ENCODE data around the gene TSPAN10. TPM values are rescaled to one million over a fixed set of nuclear protein-coding genes. Genes with fewer than 3 reads are reported as not detected.

TSPAN10 gene
- total RNA-seq, 1 donor from 2014 or later, result 2.3 TPM

DNA sequence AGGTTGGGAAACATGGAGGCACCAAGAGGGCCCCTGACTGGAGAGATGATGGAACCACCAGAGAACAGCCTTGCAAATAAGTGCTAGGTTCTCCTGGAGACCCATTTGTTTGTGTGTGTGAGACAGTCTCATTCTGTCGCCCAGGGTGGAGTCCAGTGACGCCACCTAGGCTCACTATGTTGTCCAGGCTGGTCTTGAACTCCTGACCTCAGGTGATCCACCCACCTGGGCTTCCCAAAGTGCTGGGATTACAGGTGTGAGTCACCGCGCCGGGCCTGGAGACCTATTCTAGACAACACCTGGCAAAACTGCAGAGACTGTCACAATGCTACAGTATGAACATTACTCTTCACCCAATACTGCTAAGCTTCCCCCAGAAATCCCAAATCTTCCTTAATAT is 1.6 kb upstream of the TSPAN10 start:
- no peak for DNase-seq (ENCODE audit: low read depth)

DNA sequence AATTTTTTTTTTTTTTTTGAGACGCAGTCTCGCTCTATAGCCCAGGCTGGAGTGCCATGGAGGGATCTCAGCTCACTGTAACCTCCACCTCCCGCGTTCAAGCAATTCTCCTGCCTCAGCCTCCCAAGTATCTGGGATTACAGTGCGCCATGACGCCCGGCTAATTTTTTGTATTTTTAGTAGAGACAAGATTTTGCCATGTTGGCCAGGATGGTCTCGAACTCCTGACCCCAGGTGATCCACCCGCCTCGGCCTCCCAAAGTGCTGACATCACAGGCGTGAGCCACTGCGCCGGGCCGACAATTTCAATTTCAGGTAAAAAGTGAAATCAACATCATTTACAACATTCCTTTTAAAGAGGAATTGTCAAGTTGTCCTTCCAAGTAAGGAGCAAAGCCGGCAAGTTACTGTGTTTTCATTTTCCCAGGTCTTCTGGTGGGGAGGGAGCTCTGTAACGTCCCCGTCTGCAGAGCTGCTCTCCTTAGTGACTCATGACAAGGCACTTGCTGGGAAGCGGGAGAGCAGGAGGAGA is 957 bp upstream of the TSPAN10 start:
- peak; percentile 57 for DNase-seq (ENCODE audit: low read depth)

DNA sequence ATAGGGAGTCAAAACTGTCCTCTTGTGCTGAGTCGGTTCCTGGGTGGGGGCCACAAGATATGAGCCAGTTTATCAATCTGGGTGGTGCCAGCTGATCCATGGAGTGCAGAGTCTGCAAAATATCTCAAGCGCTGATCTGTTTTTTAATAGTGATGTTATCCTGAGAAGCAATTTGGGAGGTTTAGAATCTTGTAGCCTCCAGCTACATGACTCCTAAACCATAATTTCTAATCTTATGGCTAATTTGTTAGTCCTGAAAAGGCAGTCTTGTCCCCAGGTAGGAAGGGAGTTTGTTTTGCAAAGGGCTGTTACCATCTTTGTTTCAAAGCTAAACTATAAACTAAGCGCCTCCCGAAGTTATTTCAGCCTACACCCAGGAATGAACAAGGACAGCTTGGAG is 1.7 kb downstream of the TSPAN10 start:
- no peak for DNase-seq (ENCODE audit: low read depth)

DNA sequence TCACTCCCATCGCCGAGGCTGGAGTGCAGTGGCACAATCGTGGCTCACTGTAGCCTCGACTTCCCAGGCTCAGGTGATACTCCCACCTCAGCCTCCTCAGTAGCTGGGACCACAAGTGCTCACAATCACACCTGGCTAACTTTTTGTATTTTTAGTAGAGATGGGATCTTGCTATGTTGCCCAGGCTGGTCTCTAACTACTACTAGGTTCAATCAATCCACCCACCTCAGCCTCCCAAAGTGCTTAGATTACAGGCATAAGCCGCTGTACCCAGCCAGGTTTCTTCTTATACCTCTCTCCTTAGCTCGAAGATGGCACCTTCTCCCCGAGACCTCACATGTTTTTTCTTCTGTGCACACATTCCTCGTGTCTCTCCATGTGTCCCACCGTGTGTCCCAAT is 3.0 kb downstream of the TSPAN10 start:
- no peak for DNase-seq (ENCODE audit: low read depth)

DNA sequence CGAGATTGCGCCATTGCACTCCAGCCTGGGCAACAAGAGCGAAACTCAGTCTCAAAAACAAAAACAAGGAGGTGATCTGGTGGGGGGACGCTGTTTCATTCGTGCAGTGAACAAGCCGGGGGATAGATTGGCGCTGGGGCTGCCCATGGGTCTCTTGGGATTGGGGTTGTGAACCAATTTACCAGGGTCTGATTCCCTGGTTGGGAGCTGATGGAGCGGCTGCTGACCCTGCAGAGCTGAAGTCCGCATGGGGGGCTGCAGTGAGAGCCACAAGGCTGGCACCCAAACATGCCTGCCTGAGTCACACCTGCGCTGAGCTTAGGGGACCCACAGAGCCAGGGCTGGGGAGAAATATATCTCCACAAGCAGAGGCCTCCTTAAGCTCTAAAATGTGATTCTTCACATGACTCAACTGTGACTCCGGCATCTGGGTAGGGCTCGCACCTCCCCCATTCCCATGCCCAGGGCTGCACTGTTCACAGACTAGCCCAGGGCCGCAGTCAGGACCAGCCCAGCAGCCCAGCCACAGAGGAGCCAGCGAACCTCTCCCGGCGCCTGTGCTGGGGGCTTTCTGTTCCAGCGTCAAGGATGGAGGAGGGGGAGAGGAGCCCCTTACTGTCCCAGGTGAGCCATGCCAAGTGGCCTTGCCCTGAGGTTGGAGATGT is 5.0 kb downstream of the TSPAN10 start:
- DNase-seq (ENCODE audit: low read depth), result peak; percentile 39

DNA sequence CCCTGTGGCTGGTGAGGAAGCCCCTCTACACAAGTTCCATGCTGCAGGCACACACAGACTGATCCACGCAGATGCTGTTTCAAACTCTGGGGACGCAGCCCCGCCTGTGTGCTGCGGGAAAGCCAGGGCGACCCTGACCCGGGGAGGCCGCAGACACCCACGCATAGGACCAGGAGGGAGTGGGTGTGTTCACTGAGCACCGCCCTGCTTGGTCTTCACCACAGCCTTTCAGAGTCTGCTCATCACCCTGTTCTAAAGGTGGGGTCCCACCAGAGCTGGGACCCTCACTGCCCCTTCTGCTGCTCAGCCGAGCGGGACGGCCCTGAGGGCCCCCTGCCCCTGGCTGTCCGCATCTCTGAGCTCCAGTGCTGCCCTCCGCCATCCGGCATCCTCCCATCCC is 7.5 kb downstream of the TSPAN10 start:
- no peak for DNase-seq (ENCODE audit: low read depth)

DNA sequence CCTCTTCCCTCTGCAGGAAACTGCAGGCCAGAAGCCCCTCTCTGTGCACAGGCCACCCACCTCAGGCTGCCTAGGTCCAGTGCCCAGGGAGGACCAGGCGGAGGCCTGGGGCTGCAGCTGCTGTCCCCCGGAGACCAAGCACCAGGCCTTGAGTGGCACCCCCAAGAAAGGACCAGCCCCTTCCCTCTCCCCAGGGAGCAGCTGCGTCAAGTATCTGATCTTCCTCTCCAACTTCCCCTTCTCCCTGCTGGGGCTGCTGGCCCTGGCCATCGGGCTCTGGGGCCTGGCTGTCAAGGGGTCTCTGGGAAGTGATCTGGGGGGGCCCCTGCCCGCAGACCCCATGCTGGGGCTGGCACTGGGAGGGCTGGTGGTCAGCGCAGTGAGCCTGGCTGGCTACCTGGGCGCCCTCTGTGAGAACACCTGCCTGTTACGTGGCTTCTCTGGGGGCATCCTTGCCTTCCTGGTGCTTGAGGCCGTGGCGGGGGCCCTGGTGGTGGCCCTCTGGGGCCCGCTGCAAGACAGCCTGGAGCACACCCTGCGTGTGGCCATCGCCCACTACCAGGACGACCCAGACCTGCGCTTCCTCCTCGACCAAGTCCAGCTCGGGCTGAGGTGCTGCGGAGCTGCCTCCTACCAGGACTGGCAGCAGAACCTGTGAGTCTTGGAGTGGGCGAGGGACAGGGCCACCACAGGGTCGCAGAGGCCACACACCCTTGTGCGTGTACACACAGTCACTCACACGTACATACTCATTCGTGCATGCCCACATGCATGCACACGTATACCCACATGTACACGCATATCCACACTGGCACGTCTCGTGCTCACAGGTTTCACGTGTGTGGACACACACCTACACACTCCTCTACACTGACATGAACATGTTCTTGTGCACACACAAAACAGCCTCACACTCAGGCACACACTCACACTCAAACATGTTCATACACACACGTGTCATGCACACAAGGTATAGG is 8.3 kb downstream of the TSPAN10 start:
- DNase-seq (ENCODE audit: low read depth), result no peak

DNA sequence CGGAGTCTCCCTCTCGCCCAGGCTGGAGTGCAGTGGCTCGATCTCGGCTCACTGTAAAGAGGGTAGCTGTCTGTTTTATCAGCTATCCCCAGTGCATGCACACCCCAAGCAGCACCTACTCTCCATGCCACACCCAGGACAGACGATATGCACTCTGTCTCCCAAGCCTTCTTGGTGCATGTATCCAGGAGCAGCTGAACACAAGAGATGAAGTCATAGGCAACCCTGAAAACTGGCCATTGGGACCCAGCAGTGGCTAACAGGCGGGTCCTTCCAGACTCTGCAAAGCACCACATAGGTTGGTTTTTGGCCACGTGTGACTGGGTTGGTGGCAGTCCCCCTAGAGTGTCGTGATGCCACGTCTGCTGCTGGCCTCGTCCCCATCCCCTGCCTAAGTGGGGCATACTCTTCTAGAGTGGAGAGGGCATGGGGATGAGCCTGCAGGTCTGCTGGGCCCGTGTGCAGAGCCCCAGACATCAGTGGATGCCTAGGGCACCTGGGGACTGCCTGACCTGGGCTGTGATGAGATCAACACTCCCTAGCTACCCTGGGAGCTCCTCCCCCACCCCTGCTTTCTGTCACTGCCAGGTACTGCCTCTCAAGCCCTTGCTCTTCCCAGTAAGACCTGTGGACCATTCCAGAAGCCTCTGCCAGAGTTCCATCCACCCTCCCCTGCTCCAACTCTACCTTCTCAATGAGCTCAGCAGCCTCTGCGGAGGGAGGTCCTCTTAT is 10.0 kb downstream of the TSPAN10 start:
- no peak for DNase-seq (ENCODE audit: low read depth)

DNA sequence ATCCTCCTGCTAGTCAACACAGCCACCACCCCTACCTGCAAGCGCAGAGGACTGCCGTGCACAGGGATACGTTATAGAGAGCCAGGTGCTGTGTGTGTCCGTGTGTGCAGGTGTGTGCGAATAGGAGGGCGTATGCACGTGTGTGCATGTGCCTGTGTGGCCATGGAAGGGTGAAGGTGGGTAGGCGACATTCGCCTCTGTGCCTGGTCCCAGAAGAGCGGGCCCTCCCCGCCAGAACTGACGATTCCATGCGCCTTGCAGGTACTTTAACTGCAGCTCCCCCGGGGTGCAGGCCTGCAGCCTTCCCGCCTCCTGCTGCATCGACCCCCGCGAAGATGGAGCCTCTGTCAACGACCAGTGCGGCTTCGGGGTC is 10.6 kb downstream of the TSPAN10 start:
- DNase-seq (ENCODE audit: low read depth), result no peak

DNA sequence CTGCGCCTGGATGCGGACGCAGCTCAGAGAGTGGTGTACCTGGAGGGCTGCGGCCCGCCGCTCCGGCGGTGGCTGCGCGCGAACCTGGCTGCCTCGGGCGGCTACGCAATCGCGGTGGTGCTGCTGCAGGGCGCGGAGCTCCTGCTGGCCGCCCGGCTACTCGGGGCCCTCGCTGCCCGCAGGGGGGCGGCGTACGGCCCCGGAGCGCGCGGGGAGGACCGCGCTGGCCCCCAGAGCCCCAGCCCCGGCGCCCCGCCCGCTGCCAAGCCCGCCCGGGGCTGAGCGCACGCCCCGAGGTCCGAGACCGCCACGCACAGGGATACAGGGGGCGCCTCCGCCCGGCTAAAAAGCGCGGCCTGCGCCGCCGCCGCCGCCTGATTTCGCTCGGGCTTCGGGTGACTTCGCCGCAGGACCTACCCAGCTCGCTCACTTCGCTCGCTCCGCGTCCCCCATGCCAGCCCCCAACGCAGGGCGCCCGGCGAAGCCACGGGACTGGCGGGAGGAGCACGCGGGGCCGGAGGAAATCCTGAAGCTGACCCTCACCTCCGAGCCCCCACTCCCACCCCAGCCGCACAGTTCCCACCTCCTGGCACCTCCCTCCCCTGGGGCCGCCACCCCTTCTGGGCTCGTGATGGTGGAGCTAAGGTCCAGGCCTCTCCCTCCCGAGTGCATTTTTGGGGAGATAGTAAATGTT is 11.2 kb downstream of the TSPAN10 start:
- DNase-seq (ENCODE audit: low read depth), result no peak

DNA sequence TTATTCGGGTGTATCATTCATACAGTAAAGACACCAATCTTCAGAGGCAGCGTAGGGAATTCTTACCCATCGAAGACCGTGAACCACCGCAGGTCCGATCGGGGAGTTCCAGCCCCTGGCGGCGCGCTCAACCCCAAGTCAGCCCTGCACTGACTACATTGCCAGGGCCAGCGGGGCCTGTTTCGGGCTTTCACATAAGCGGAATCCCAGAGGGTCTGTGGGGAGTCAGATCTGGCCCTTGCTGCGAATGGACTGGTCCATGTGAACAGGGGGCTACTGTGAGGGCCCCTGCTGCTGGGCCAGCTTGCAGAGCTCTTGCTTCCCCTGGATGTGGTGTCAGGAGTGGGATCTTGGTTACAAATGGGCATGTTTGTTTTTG is 11.7 kb downstream of the TSPAN10 start:
- no peak for DNase-seq (ENCODE audit: low read depth)

DNA sequence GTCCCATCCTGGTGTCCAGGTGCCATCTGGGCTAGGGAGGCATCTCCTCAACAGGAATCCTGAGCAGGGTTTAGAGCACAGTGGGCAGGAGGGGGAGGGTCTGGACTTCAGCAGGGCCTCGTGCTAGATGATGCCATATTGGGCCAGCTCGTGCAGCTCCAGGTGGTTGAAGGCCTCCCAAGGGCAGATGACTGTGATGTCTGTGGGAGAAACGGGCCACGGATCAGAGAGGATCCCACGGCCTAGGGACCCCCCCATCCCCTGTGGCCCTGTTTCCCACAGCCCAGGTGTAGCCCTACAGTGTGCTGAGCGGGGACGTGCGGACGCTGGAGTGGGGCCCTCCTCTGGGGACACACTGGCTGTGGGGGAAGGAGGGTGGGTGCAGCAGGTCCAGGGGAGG is 14.0 kb downstream of the TSPAN10 start:
- DNase-seq (ENCODE audit: low read depth), result no peak

DNA sequence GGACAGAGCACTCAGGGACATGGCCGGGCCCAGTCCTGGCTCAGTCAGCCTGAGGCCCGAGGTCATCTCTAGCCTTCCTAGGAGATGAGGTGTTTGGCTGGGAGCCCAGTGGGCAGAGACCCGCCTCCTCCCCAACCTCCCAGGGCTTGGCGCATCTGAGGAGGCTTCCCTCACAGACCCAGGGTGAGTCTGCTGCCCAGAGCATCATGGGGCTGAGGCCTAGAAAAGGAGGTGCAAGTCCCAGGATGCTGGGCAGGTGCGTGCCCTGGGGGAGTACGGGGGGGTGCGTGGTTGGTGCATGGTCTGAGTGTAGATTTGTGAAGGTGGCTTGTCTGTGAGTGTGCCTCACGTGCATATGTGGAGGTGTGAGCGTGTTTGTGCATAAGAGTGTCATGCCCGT is 14.7 kb downstream of the TSPAN10 start:
- DNase-seq (ENCODE audit: low read depth), result peak; percentile 77

DNA sequence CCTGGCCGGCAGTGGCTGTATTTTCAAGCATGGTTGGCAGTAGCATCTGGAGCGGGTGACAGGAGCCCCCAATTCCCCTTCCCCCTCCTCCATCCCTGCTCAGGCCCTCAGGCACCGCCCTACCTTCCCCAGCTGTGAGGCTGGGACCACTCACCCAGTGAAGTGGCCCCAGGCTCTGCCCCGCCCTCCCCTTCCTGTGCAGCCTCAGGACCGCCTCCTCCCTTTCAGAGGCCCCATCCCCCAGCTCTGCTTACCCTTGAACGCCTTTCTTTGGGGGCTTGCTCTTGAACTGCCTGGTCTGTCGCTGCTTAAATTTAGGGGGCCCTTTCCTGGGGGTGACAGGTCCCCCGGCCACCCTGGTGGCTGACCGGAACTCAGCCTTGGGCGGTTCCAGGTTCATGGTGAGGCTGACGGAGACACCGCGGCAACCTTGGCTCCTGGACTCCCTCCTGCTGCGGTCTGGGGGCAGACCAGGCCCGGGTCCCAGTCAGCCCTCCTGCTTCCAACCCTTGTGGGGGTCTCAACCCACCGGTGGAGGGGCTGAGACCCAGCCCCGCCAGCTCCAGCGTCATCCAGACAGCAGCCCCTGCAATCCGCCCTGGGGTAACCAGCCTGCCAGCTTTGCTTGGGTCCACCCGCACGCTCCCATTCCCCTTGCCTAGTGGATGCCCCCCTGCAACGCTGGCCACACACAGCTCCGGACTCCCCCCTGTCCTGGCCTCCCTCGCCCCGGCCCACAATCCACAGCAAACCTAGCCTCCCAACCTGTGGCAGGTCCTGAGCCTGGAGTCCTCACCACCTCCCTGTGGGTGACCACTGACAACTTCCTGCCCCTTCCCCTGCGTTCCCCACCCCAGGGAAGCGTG is 16.1 kb downstream of the TSPAN10 start:
- DNase-seq (ENCODE audit: low read depth), result no peak

DNA sequence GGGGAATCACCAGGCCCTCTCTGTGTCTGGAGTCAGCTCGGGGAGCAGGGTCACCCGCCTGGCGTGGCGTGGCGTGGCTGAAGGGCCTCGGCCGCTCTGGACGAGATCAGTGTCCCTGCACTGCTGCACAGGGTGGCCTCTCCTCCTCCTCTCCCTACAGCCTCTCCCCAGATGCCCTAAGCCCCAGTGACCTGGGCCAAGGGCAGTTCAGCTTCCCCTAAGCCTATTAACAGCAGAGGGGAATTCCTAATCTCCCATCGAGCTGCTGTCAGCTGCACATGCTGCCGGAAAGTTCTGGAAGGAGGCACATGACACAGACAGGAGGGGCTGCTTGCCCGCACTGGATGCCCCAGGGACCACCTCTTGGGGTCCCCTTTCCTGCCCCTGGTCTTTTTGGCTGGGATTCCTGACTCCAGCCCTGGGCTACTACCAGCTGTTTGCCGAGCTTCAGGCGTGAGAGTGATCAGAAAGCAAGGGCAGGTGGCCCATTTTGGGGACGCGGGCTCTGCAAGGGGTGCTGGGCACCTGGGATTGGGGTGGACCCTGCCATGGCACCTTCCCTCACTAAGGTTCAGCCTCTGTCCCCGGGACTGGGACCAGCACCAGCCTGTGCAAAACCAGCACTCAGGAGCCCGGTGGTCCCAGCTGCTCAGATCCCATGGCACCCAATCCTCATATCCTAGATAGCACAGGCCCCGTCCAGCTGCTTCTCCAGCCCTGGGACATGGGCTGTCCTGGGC is 18.6 kb downstream of the TSPAN10 start:
- no peak for DNase-seq (ENCODE audit: low read depth)

DNA sequence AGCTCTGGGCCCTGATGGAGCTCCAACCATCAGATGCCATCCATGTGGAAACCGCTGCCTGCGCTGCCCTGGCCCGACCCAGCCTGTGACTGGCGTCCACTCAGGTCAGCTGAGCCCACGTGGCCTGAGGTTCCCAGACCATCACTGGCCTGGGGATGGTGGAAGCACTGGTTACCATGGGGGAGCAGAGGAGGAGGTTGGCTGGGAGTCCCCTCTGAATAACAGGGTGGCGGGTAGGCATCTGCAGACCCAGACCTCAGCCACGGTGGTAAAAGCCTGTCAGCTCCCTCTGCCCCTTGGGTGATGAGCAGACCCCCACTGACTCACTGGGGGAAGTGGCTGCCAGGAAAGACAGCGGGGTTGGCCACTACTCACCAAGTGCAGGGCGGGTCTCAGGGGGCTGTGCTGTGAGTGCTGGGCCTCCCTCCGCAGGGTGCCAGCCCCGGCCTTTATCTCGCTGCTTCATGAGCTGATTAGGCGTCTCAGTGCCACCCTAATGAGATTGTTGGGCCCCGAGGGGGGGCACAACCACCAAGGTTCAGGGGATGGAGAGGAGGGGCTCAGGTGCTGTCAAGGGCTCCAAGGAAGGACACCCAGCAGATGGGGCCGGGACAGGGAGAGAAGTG is 19.2 kb downstream of the TSPAN10 start, which contains the start of gene PDE6G:
Gene PDE6G, minus strand, starts transcription at position 425 of the 626 bp plus-strand sequence. CDS start 3,237 bp downstream, outside the sequence.
- no peak for DNase-seq (ENCODE audit: low read depth)

DNA sequence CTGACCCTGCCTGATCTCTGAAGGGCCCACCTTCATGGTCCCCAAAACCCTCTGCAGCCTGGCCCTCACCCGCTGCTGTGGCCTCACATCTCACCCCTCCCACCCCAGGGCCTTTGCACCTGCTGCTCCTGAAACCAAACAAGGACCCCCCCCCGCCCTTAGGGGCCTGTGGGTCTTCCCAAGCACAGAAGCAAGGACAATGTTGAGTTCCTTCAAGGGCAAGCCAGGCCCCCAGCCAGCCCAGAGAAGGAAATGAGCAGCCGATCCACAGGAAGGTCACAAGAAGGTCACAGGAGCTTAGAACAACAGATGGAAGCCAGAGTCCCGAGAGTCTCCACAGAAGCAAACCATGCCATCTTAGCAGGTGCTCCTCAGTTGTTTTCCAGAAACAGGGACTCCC is 19.8 kb downstream of the TSPAN10 start:
- no peak for DNase-seq (ENCODE audit: low read depth)

DNA sequence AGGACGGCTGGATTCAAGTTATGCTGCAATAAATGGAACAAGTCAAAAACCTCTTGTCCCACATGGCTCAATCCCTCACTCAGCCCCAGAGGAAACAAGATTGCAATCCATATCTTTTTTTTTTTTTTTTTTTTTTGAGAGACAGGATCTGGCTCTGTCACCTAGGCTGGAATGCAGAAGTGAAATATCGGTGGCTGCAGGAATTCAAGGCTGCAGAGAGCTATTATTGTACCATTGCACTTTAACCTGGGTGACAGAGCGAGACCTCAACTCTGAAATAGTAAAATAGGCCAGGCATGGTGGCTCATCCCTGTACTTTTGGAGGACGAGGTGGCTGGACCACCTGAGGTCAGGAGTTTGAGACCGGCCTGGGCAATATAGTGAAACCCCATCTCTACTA is 22.0 kb downstream of the TSPAN10 start:
- DNase-seq (ENCODE audit: low read depth), result no peak

DNA sequence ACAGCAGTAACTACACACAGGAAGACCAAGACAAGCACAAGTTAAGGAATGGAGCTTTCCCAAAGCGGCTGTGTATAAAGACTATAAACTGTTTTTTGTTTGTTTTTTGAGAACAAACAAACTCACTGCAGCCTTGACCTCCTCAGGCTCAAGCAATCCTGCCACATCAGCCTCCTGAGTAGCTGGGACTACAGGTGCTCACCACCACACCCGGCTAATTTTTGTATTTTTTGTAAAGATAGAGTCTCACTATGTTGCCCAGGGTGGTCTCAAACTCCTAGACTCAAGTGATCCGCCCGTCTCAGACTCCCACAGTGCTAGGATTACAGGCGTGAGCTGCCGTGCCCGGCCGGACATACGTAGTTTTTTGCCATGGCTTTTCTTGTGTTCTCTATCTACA is 23.4 kb downstream of the TSPAN10 start:
- DNase-seq (ENCODE audit: low read depth), result no peak
